GM12878 (cell line): Measurements from ENCODE around the gene LILRB3. TPM values are rescaled to one million over a fixed set of nuclear protein-coding genes. Genes with fewer than 3 reads are reported as not detected.
"Not testable (repeated sequence)": the region's sequence is repeated elsewhere in the genome, so short reads cannot be mapped to it uniquely, and the experiment has no call there.

ENCODE experiments used
- ATAC-seq: fragments of 200-7000 bp; cut with Tn5 transposase; 3 replicates; pipeline ENCODE4 v1.9.1; 2020; ENCODE audit warnings: mild to moderate bottlenecking, moderate library complexity
- BruUV-seq: library from RNA; stranded (reverse); fragments of 400-500 nt; replicated peaks from 2 replicates; lab custom pipeline; 2021; lab: Mats Ljungman, UMichigan
- CTCF ChIA-PET: fragments of 300-600 bp; sonication (Branson Sonifier 250); formaldehyde crosslinking; extraction: SDS; loops from one replicate; lab custom pipeline; 2021; ENCODE audit warnings: inconsistent platforms; lab: Yijun Ruan, JAX
- POLR2A ChIA-PET: fragments of 350-600 bp; formaldehyde crosslinking; extraction: SDS; loops from one replicate; lab custom pipeline; 2021; ENCODE audit warnings: inconsistent platforms; lab: Charles Lee
- RAD21 ChIA-PET: fragments of 300-600 bp; sonication (Branson Sonifier 250); formaldehyde crosslinking; loops from one replicate; lab custom pipeline; 2023; ENCODE audit warnings: antibody characterized with exemption; ENCODE audit not compliant: unreplicated experiment; lab: Charles Lee
- SMC1A ChIA-PET: fragments of 300-600 bp; sonication (Branson Sonifier 250); formaldehyde crosslinking; loops from one replicate; lab custom pipeline; 2023; ENCODE audit not compliant: unreplicated experiment, uncharacterized antibody; lab: Charles Lee
- DNase-seq: peaks from one replicate; pipeline ENCODE4 v3.0.0-alpha.2; 2011; ENCODE audit warnings: low read depth, low spot score
- FAIRE-seq: peaks from 3 replicates; lab custom pipeline; 2011; peaks lifted over from hg19 to GRCh38; lab: Jason Lieb, UNC
- H2AFZ ChIP-seq: 2 replicates; pipeline ENCODE4 v1.6.0; 2011; ENCODE audit warnings: low read depth, low read length, control low read depth; ENCODE audit not compliant: control insufficient read depth
- H3K27ac ChIP-seq: 2 replicates; pipeline ENCODE4 v1.5.1; 2011; ENCODE audit warnings: control low read depth; ENCODE audit not compliant: control insufficient read depth, insufficient read depth
- H3K27me3 ChIP-seq, 2 experiments: replicated peaks in 1 of 2; 2 replicates each; pipeline versions ENCODE4 v1.6.0 to v1.6.1; 2011; ENCODE audit warnings: low read length in 1 of 2; ENCODE audit not compliant: control insufficient read depth in 2 of 2, insufficient read depth in 2 of 2
- H3K36me3 ChIP-seq, 2 experiments: 2 replicates each; pipeline ENCODE4 v1.5.1; 2011; ENCODE audit warnings: low read length in 1 of 2; ENCODE audit not compliant: control insufficient read depth in 2 of 2, insufficient read depth in 2 of 2
- H3K4me1 ChIP-seq: 2 replicates; pipeline ENCODE4 v1.6.1; 2011; ENCODE audit warnings: mild to moderate bottlenecking, low read length, moderate library complexity, mixed read lengths; ENCODE audit not compliant: control insufficient read depth, insufficient read depth
- H3K4me2 ChIP-seq: 2 replicates; pipeline ENCODE4 v1.6.0; 2011; ENCODE audit warnings: control low read depth; ENCODE audit not compliant: control insufficient read depth, insufficient read depth
- H3K4me3 ChIP-seq: fragments of 200-600 bp; sonication (generic); 2 replicates; pipeline ENCODE4 v1.5.1; 2016
- H3K79me2 ChIP-seq: 2 replicates; pipeline ENCODE4 v1.6.0; 2011; ENCODE audit warnings: low read length; ENCODE audit not compliant: control insufficient read depth, insufficient read depth
- H3K9ac ChIP-seq: 2 replicates; pipeline ENCODE4 v1.8.0; 2011; ENCODE audit warnings: low read length, control low read depth, mixed read lengths; ENCODE audit not compliant: control insufficient read depth, insufficient read depth
- H3K9me3 ChIP-seq: replicated peaks from 3 replicates; pipeline ENCODE4 v1.5.1; 2011; ENCODE audit warnings: mild to moderate bottlenecking, low read length; ENCODE audit not compliant: control insufficient read depth, insufficient read depth
- H4K20me1 ChIP-seq: 2 replicates; pipeline ENCODE4 v1.6.0; 2011; ENCODE audit not compliant: control insufficient read depth, insufficient read depth
- MEF2B ChIP-seq: fragments of 450-650 bp; IDR thresholded peaks from 2 replicates; pipeline ENCODE4 v1.6.1; 2018; ENCODE audit warnings: mild to moderate bottlenecking, moderate library complexity; ENCODE audit not compliant: partially characterized antibody, poor library complexity, severe bottlenecking
- NFIC ChIP-seq: IDR thresholded peaks from 2 replicates; pipeline ENCODE4 v1.6.1; 2012; ENCODE audit warnings: low read depth, mild to moderate bottlenecking, inconsistent platforms, low read length, moderate library complexity
- POLR2A ChIP-seq: IDR thresholded peaks from 2 replicates; pipeline ENCODE4 v1.6.1; 2011; ENCODE audit warnings: low read depth, mild to moderate bottlenecking, low read length
- RB1 ChIP-seq: fragments of 450-650 bp; formaldehyde crosslinking; IDR thresholded peaks from 2 replicates; pipeline ENCODE4 v1.6.1; 2017; ENCODE audit warnings: mild to moderate bottlenecking, borderline replicate concordance
- SMAD1 ChIP-seq: fragments of 450-650 bp; IDR thresholded peaks from 2 replicates; pipeline ENCODE4 v1.6.1; 2018; ENCODE audit warnings: mild to moderate bottlenecking, low read depth; ENCODE audit not compliant: partially characterized antibody
- SMARCA5 ChIP-seq: fragments of 450-650 bp; IDR thresholded peaks from 2 replicates; pipeline ENCODE4 v1.6.1; 2017; ENCODE audit warnings: mild to moderate bottlenecking
- WGBS: methylation state at CpG from one replicate; pipeline ENCODE4 v1.1.6; 2016; ENCODE audit warnings: low lambda C conversion rate; ENCODE audit not compliant: insufficient replicate concordance, insufficient coverage; ENCODE audit errors: missing lambda C conversion rate; 5-methylcytosine and 5-hydroxymethylcytosine counted together
- in situ Hi-C: fragments of 300-500 bp; cut with MboI; formaldehyde crosslinking; loops from 9 replicates; pipeline ENCODE4 v1.14.3; 2018; ENCODE audit warnings: mixed read lengths
- intact Hi-C: fragments of 100-400 bp; cut with micrococcal nuclease; formaldehyde crosslinking; loops from one replicate; pipeline ENCODE4 v1.14.2; 2022; ENCODE audit not compliant: unreplicated experiment
- polyA plus RNA-seq, 11 experiments: library from polyadenylated mRNA; depleted of rRNA in 4 of 11; unstranded in 6 of 11; stranded (reverse) in 5 of 11; fragments of >200 nt; fragmentation: Nextera tagmentation in 4 of 11; fragmentation: Illumina TruSeq in 1 of 11; extraction: Ambion mirVana in 4 of 11; extraction: Trizol in 1 of 11; gene quantifications; 1 replicate in 1 of 11; 2 replicates in 10 of 11; pipeline versions ENCODE4 v1.2.1 to v1.2.3, GENCODE V29; 2011 to 2016; ENCODE audit warnings: inconsistent platforms in 2 of 11, missing spikeins in 2 of 11, low read depth in 1 of 11
- total RNA-seq, 4 experiments: library from RNA; depleted of rRNA in 3 of 4; stranded (reverse); fragments of >200 nt in 3 of 4; fragmentation: Illumina TruSeq in 1 of 4; extraction: Trizol in 1 of 4; gene quantifications; 2 replicates each; pipeline versions ENCODE4 v1.2.1 to v1.2.3, GENCODE V29; 2013 to 2021

LILRB3 gene
- total and polyA plus RNA-seq, 10 of the 15 experiments (the other 5 are each of a cell fraction or from before 2014, with no cell fraction given) = 0.04 to 1.1 (median 0.18) TPM; not detected in 1

- ChIA-PET RAD21 (no interaction called here), SMC1A (no interaction called here), POLR2A (interaction anchor here (0.5 kb wide), 1 partner anchor 63 kb away, joined by 8 read pairs; no protein-coding TSS in a partner anchor), CTCF (no interaction called here)
- Histone ChIP-seq H3K27ac (no peak overlapping the region), H3K4me3 (no peak overlapping the region), H3K9ac (no peak overlapping the region), H3K36me3 (no peaks in the 10 kb centered on the region), H3K27me3 (no peaks in the 10 kb centered on the region; a peak in 1 of 4 replicates), H2AFZ (no peak overlapping the region), H4K20me1 (no peaks in the 10 kb centered on the region), H3K4me1 (no peaks in the 10 kb centered on the region; the same call in 1 of the 2 replicates), H3K9me3 (no peaks in the 10 kb centered on the region), H3K4me2 (no peak overlapping the region), H3K79me2 (no peaks in the 10 kb centered on the region)
- intact Hi-C loops = no loop called here
- in situ Hi-C loops = no loop called here
- no peak for FAIRE-seq
- 55% methylated on average over 20 of the region's 20 CpGs for whole genome bisulfite sequencing
- TF ChIP-seq SMARCA5 = no peak
- TF ChIP-seq RB1 = no peak
- no peak for TF ChIP-seq MEF2B
- TF ChIP-seq NFIC = no peak
- ATAC-seq = no peak
- DNase-seq = no peak
- BruUV-seq = no TSS peak
Observed at GRCh38 chr19:54247106-54247930, 24.5 kb upstream of the LILRB3 start.

GRCh38 chr19:54245936-54246335 is 23.1 kb upstream of the LILRB3 start:
- no peak overlapping the region for H2AFZ ChIP-seq
- no peak overlapping the region for H3K9ac ChIP-seq
- no peaks in the 10 kb centered on the region for H3K9me3 ChIP-seq
- CTCF ChIA-PET = interaction anchor here (0.6 kb wide), 1 partner anchor 65 kb away, joined by 3 read pairs; no protein-coding TSS in a partner anchor
- 0% methylated on average over 3 of the region's 3 CpGs for WGBS
- intact Hi-C loops = no loop called here
- H3K4me1 ChIP-seq = no peaks in the 10 kb centered on the region; the same call in 1 of the 2 replicates
- DNase-seq = no peak
- no peak overlapping the region for H3K4me3 ChIP-seq
- TF ChIP-seq SMAD1 = no peak
- no peak for TF ChIP-seq POLR2A
- H3K79me2 ChIP-seq = no peaks in the 10 kb centered on the region
- no peak for FAIRE-seq
- no peaks in the 10 kb centered on the region for H3K36me3 ChIP-seq
- no TSS peak for BruUV-seq
- no peaks in the 10 kb centered on the region for H4K20me1 ChIP-seq
- SMC1A ChIA-PET = no interaction called here
- H3K4me2 ChIP-seq = no peak overlapping the region
- POLR2A ChIA-PET = no interaction called here
- no peak for ATAC-seq
- no peaks in the 10 kb centered on the region; a peak in 1 of 4 replicates for H3K27me3 ChIP-seq
- RAD21 ChIA-PET = no interaction called here
- in situ Hi-C loops = no loop called here
- H3K27ac ChIP-seq = no peak overlapping the region

- H3K36me3 ChIP-seq, H3K9ac ChIP-seq, H3K4me1 ChIP-seq, FAIRE-seq, H3K4me2 ChIP-seq, RAD21 ChIA-PET, H3K4me3 ChIP-seq, DNase-seq, CTCF ChIA-PET, H3K9me3 ChIP-seq, intact Hi-C loops, in situ Hi-C loops, H2AFZ ChIP-seq, H3K27me3 ChIP-seq, POLR2A ChIA-PET, H3K27ac ChIP-seq, H4K20me1 ChIP-seq, H3K79me2 ChIP-seq, SMC1A ChIA-PET, ATAC-seq, BruUV-seq: not testable (repeated sequence)
- 50% methylated on average over 4 of the region's 8 CpGs for WGBS
Observed at GRCh38 chr19:54243809-54244208, 21.0 kb upstream of the LILRB3 start.
